Measurements from ENCODE around the gene ZBTB20.

- TF ChIP-seq CTCF (IDR thresholded peaks at IDR 0.05; ENCODE audit: low read length) (no peak), EZH2 (optimal IDR thresholded peaks at IDR 0.05; ENCODE audit: low read depth, low read length) (no peak)
These were observed 38.5 kb downstream of the ZBTB20 start for GRCh38 chr3:115108614-115109013.

All from MM.1S (cell line).